K562 (cell line): ENCODE data around the gene HMGA1. TPM values are rescaled to one million over a fixed set of nuclear protein-coding genes. Genes with fewer than 3 reads are reported as not detected.
A peak's percentile ranks its signal among the peaks of the same experiment; 100 is the strongest.

Experiments used
- CGGBP1 ChIP-seq: fragments of 250-450 bp; sonication (Bioruptor Pico); IDR thresholded peaks from 2 replicates; pipeline ENCODE4 v1.9.0; 2021; ENCODE audit warnings: mild to moderate bottlenecking
- KLF10 ChIP-seq: fragments of 250-450 bp; sonication (Bioruptor Pico); IDR thresholded peaks from 2 replicates; pipeline ENCODE4 v1.6.1; 2021; ENCODE audit warnings: matching md5 sums
- KLF13 ChIP-seq: fragments of 450-650 bp; IDR thresholded peaks from 2 replicates; pipeline ENCODE4 v1.6.1; 2016; ENCODE audit warnings: missing genetic modification characterization, low read depth, mild to moderate bottlenecking, missing compliant biosample characterization, moderate library complexity, borderline replicate concordance
- MGA ChIP-seq: fragments of 450-650 bp; IDR thresholded peaks from 2 replicates; pipeline ENCODE4 v1.6.1; 2016; ENCODE audit warnings: mild to moderate bottlenecking, moderate library complexity
- SREBF2 ChIP-seq: sonication (generic); formaldehyde crosslinking; IDR thresholded peaks from 2 replicates; pipeline ENCODE4 v1.4.0; 2020; ENCODE audit warnings: mild to moderate bottlenecking, missing genetic modification reagents
- SRSF7 ChIP-seq: fragments of 200-400 bp; formaldehyde crosslinking; optimal IDR thresholded peaks from 2 replicates; pipeline ENCODE3; 2017; ENCODE audit warnings: mild to moderate bottlenecking, low read depth, low read length
- TAL1 ChIP-seq: fragments of 450-650 bp; IDR thresholded peaks from 2 replicates; pipeline ENCODE4 v1.6.1; 2016; ENCODE audit warnings: mild to moderate bottlenecking
- THRA ChIP-seq: fragments of 450-650 bp; IDR thresholded peaks from 2 replicates; pipeline ENCODE4 v1.6.1; 2017; ENCODE audit warnings: mild to moderate bottlenecking, moderate library complexity
- ZBTB7A ChIP-seq: IDR thresholded peaks from 2 replicates; pipeline ENCODE4 v1.6.1; 2011; ENCODE audit warnings: low read depth, mild to moderate bottlenecking, low read length, moderate library complexity, borderline replicate concordance; ENCODE audit not compliant: control insufficient read depth
- ZFPM2 ChIP-seq: fragments of 250-450 bp; sonication (Bioruptor Pico); IDR thresholded peaks from 2 replicates; pipeline ENCODE4 v1.5.1; 2022; ENCODE audit warnings: mild to moderate bottlenecking
- ZNF165 ChIP-seq: fragments of 250-450 bp; sonication (Bioruptor Pico); IDR thresholded peaks from 2 replicates; pipeline ENCODE4 v1.4.0; 2020; ENCODE audit warnings: borderline replicate concordance
- ZNF507 ChIP-seq: conservative IDR thresholded peaks from 2 replicates; pipeline ENCODE4 v1.6.1; 2017; ENCODE audit warnings: missing genetic modification characterization, missing compliant biosample characterization
- ZNF699 ChIP-seq: fragments of 250-450 bp; sonication (Bioruptor Pico); IDR thresholded peaks from 2 replicates; pipeline ENCODE4 v1.8.0; 2021; ENCODE audit warnings: mild to moderate bottlenecking, moderate library complexity; ENCODE audit not compliant: insufficient replicate concordance
- polyA plus RNA-seq, 8 experiments: library from polyadenylated mRNA; depleted of rRNA in 4 of 8; stranded (reverse) in 5 of 8; unstranded in 3 of 8; fragments of >200 nt; fragmentation: Nextera tagmentation in 2 of 8; fragmentation: Illumina TruSeq in 1 of 8; extraction: Ambion mirVana in 2 of 8; extraction: Trizol in 1 of 8; gene quantifications; 2 replicates each; pipeline versions ENCODE4 v1.2.1 to v1.2.3, GENCODE V29; 2011 to 2014; ENCODE audit warnings: inconsistent platforms in 1 of 8, missing spikeins in 1 of 8
- total RNA-seq, 7 experiments: library from RNA; depleted of rRNA in 6 of 7; stranded (reverse); fragments of >200 nt in 6 of 7; fragmentation: Illumina TruSeq in 2 of 7; extraction: Trizol in 2 of 7; gene quantifications; 2 replicates each; pipeline versions ENCODE4 v1.2.1 to v1.2.3, GENCODE V29; 2011 to 2021; ENCODE audit warnings: low replicate concordance in 1 of 7

Gene HMGA1
- total and polyA plus RNA-seq, 9 of the 15 experiments (the other 6 are each of a cell fraction or from before 2014, with no cell fraction given): 27.8 to 1,947 (median 594) TPM

- TF ChIP-seq MGA (no peak; the same call in 1 of the 2 replicates), SRSF7 (no peak), CGGBP1 (CRISPR knock-in tag) (peak; percentile 95), ZNF165 (CRISPR knock-in tag) (0 out of 2 replicates have a peak, but pooled peaks have one; percentile 12), KLF13 (tag) (no peak), SREBF2 (CRISPR knock-in tag) (no peak), ZBTB7A (peak; percentile 94; the same call in 1 of the 2 replicates), ZNF699 (CRISPR knock-in tag) (no peak), KLF10 (CRISPR knock-in tag) (no peak), ZNF507 (no peak), TAL1 (no peak), THRA (no peak), ZFPM2 (no peak)
Observed at GRCh38 chr6:34236443-34237315, at the start of gene HMGA1 (continued).
